Measurements from ENCODE around the gene PTTG1. TPM values are rescaled to one million over a fixed set of nuclear protein-coding genes. Genes with fewer than 3 reads are reported as not detected.
A peak's percentile ranks its signal among the peaks of the same experiment; 100 is the strongest.
"Not testable (repeated sequence)": the region's sequence is repeated elsewhere in the genome, so short reads cannot be mapped to it uniquely, and the experiment has no call there.

The PTTG1 gene
- total RNA-seq, 1 experiment from 2014 or later: 636 TPM

- DNase-seq (ENCODE audit: low read depth): no peak
Measured at GRCh38 chr5:160423099-160423498, 1.4 kb downstream of the PTTG1 start.

- no peak for DNase-seq (ENCODE audit: low read depth)
Measured at GRCh38 chr5:160427607-160428006, 6.0 kb downstream of the PTTG1 start.

- no peak for DNase-seq (ENCODE audit: low read depth)
Measured at GRCh38 chr5:160432196-160432595, 10.5 kb downstream of the PTTG1 start.

GRCh38 chr5:160432787-160433186 lies 11.1 kb downstream of the PTTG1 start:
- no peak for DNase-seq (ENCODE audit: low read depth)

GRCh38 chr5:160434022-160434531 lies 12.4 kb downstream of the PTTG1 start:
- DNase-seq (ENCODE audit: low read depth): peak; percentile 76

- DNase-seq (ENCODE audit: low read depth): no peak
Measured at GRCh38 chr5:160435532-160435931, 13.9 kb downstream of the PTTG1 start.

GRCh38 chr5:160436017-160436416 lies 14.4 kb downstream of the PTTG1 start:
- no peak for DNase-seq (ENCODE audit: low read depth)

- not testable (repeated sequence) for DNase-seq (ENCODE audit: low read depth)
Measured at GRCh38 chr5:160436661-160437060, 15.0 kb downstream of the PTTG1 start.

- DNase-seq (ENCODE audit: low read depth): no peak
Measured at GRCh38 chr5:160437271-160437670, 15.6 kb downstream of the PTTG1 start.

- DNase-seq (ENCODE audit: low read depth): peak; percentile 78
Measured at GRCh38 chr5:160438316-160439204, 16.9 kb downstream of the PTTG1 start.

- peak; percentile 88 for DNase-seq (ENCODE audit: low read depth)
Measured at GRCh38 chr5:160439205-160439600, 17.5 kb downstream of the PTTG1 start.

- DNase-seq (ENCODE audit: low read depth): peak; percentile 38
Measured at GRCh38 chr5:160441311-160441781, 19.7 kb downstream of the PTTG1 start.

GRCh38 chr5:160442824-160443431 lies 21.3 kb downstream of the PTTG1 start:
- DNase-seq (ENCODE audit: low read depth): no peak

- DNase-seq (ENCODE audit: low read depth): no peak
Measured at GRCh38 chr5:160444407-160444806, 22.8 kb downstream of the PTTG1 start.

- DNase-seq (ENCODE audit: low read depth): no peak
Measured at GRCh38 chr5:160445132-160445531, 23.5 kb downstream of the PTTG1 start.

GRCh38 chr5:160445751-160446150 lies 24.1 kb downstream of the PTTG1 start:
- no peak for DNase-seq (ENCODE audit: low read depth)

- DNase-seq (ENCODE audit: low read depth): no peak
Measured at GRCh38 chr5:160448886-160449285, 27.2 kb downstream of the PTTG1 start.

GRCh38 chr5:160449458-160449857 lies 27.8 kb downstream of the PTTG1 start:
- DNase-seq (ENCODE audit: low read depth): no peak

- no peak for DNase-seq (ENCODE audit: low read depth)
Measured at GRCh38 chr5:160450164-160450932, 28.7 kb downstream of the PTTG1 start.

- DNase-seq (ENCODE audit: low read depth): no peak
Measured at GRCh38 chr5:160451281-160451680, 29.6 kb downstream of the PTTG1 start.

GRCh38 chr5:160452036-160452435 lies 30.4 kb downstream of the PTTG1 start:
- DNase-seq (ENCODE audit: low read depth): no peak

- no peak for DNase-seq (ENCODE audit: low read depth)
Measured at GRCh38 chr5:160452795-160453194, 31.1 kb downstream of the PTTG1 start.

All from Daoy (cell line).